ENCODE data around the gene ERBB3.
"Not testable (repeated sequence)": the region's sequence is repeated elsewhere in the genome, so short reads cannot be mapped to it uniquely, and the experiment has no call there.

The ERBB3 gene

GRCh38 chr12:56079723-56080555 is at the start of gene ERBB3:
ERBB3 (plus strand) TSS chr12:56080165; CDS start chr12:56080301, 136 bp downstream.
- FAIRE-seq = no peak

- FAIRE-seq = no peak
These were observed 48.0 kb upstream of the ERBB3 start for GRCh38 chr12:56031987-56032386.

- FAIRE-seq = no peak
These were observed 45.2 kb upstream of the ERBB3 start for GRCh38 chr12:56034586-56035332.

GRCh38 chr12:56037161-56037560 is 42.8 kb upstream of the ERBB3 start:
- FAIRE-seq = no peak

GRCh38 chr12:56038022-56038655 is 41.8 kb upstream of the ERBB3 start:
- FAIRE-seq = no peak

GRCh38 chr12:56040151-56040550 is 39.8 kb upstream of the ERBB3 start:
- no peak for FAIRE-seq

GRCh38 chr12:56040963-56041551 is 38.9 kb upstream of the ERBB3 start:
- no peak for FAIRE-seq

GRCh38 chr12:56041552-56042429 is 38.2 kb upstream of the ERBB3 start, which contains the start of gene RPS26:
RPS26 (plus strand) TSS chr12:56041918; CDS start chr12:56042167, 249 bp downstream.
- FAIRE-seq = no peak

- FAIRE-seq = not testable (repeated sequence)
These were observed 37.5 kb upstream of the ERBB3 start for GRCh38 chr12:56042430-56042813.

- no peak for FAIRE-seq
These were observed 37.1 kb upstream of the ERBB3 start for GRCh38 chr12:56042843-56043242.

- no peak for FAIRE-seq
These were observed 33.8 kb upstream of the ERBB3 start for GRCh38 chr12:56046027-56046780.

GRCh38 chr12:56053407-56053893 is 26.5 kb upstream of the ERBB3 start:
- no peak for FAIRE-seq

GRCh38 chr12:56059964-56060363 is 20.0 kb upstream of the ERBB3 start:
- not testable (repeated sequence) for FAIRE-seq

GRCh38 chr12:56061982-56062381 is 18.0 kb upstream of the ERBB3 start:
- FAIRE-seq = no peak

GRCh38 chr12:56062996-56063395 is 17.0 kb upstream of the ERBB3 start:
- FAIRE-seq = no peak

- FAIRE-seq = no peak
These were observed 8.3 kb upstream of the ERBB3 start for GRCh38 chr12:56071648-56072047.

- FAIRE-seq = no peak
These were observed 5.6 kb upstream of the ERBB3 start for GRCh38 chr12:56074396-56074795.

GRCh38 chr12:56077966-56078365 is 2.0 kb upstream of the ERBB3 start:
- not testable (repeated sequence) for FAIRE-seq

- FAIRE-seq = no peak
These were observed 1.5 kb upstream of the ERBB3 start for GRCh38 chr12:56078427-56078826.

GRCh38 chr12:56078931-56079722 is 838 bp upstream of the ERBB3 start:
- no peak for FAIRE-seq
